ENCODE results near the gene GUCY2C. TPM values are rescaled to one million over a fixed set of nuclear protein-coding genes. Genes with fewer than 3 reads are reported as not detected.
"Not testable (repeated sequence)": the region's sequence is repeated elsewhere in the genome, so short reads cannot be mapped to it uniquely, and the experiment has no call there.

The GUCY2C gene
- total RNA-seq, 1 experiment from 2014 or later: 0.11 TPM

- in situ Hi-C loops (cut with HindIII; ENCODE audit: low pct_unique_long_range_greater_than_20kb, low sequenced_read_pairs): no loop called here
- DNase-seq (ENCODE audit: low read depth, low spot score): no peak
Measured at GRCh38 chr12:14693116-14693515, 3.3 kb downstream of the GUCY2C start.

DNA sequence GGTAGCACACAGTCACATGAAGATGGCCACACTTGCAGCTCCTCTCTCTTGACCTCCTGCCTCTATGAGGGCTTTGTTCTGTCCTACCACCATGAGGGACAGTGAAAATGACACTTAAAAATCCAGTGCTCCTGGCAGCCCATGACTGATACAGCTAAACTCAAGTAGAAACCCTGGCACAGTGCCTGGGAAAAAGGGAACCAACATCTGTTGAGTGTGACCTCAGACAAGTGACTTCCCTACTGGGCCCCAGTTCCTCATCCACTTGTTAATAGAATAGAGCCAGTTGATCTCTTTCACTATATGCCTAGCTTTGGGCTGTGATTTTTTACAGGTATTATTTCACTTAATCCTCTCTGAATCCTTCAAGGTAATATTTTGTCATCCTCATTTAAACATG, 4.8 kb downstream of the GUCY2C start:
- no peak for DNase-seq (ENCODE audit: low read depth, low spot score)

DNA sequence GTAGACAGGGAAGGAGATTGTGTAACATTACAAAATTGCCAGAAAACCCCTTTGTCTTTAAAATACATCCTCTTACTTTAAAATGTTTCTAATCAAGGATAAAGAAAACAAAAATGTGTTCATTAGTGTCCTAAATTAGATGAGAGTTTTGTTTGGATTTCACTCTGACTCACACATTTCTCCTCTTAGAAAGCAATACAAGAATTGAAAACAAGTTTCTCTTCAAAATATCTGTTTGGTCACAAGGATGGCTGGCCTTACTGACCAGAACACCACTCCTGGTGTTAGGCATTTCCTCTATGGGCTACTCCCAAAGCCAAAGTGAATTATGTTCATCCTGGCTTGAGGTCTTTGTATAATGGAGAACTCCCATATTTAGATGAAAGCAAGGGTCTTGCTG, 6.4 kb downstream of the GUCY2C start:
- in situ Hi-C loops (cut with HindIII; ENCODE audit: low pct_unique_long_range_greater_than_20kb, low sequenced_read_pairs): no loop called here
- DNase-seq (ENCODE audit: low read depth, low spot score): no peak

More for the DNA sequence above, 4.8 kb downstream of the GUCY2C start:
- in situ Hi-C loops (cut with HindIII; ENCODE audit: low pct_unique_long_range_greater_than_20kb, low sequenced_read_pairs): no loop called here

GRCh38 chr12:14689144-14689543, 7.3 kb downstream of the GUCY2C start:
- DNase-seq (ENCODE audit: low read depth, low spot score): no peak
- in situ Hi-C loops (cut with HindIII; ENCODE audit: low pct_unique_long_range_greater_than_20kb, low sequenced_read_pairs): no loop called here

DNA sequence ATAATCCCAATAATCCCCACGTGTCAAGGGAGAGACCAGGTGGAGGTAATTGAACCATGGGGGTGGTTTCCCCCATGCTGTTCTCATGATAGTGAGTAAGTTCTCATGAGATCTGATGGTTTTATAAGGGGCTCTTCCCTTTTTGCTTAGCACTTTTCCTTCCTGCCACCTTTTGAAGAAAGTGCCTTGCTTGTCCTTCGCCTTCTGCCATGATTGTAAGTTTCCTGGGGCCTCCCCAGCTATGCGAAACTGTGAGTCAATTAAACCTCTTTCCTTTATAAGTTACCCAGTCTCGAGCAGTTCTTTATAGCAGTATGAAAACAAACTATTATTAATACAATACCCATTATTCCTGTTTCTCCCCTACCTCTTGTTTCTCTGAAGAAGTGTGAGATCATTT, 14.2 kb downstream of the GUCY2C start:
- DNase-seq (ENCODE audit: low read depth, low spot score); in situ Hi-C loops (cut with HindIII; ENCODE audit: low pct_unique_long_range_greater_than_20kb, low sequenced_read_pairs): not testable (repeated sequence)

- in situ Hi-C loops (cut with HindIII; ENCODE audit: low pct_unique_long_range_greater_than_20kb, low sequenced_read_pairs): no loop called here
- no peak for DNase-seq (ENCODE audit: low read depth, low spot score)
Measured at GRCh38 chr12:14681625-14682024, 14.8 kb downstream of the GUCY2C start.

DNA sequence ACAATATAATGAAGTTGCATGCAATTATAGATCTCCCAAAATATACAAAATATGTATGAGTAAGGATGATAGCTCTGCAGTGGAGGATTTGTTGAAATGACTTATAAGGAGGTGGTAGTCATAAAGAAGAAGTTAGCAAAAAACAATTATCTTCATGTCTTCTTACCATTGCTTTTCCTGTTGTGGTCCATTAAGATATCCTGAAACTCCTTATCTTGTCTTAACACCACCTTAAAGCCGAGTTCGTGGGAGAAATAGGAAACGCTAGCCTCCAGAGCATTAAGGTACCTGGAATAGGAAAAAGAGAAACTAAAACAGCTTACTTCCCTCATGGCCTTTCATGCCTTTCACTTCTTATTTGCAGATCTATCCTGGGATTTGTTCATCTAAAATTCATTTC, 15.2 kb downstream of the GUCY2C start:
- in situ Hi-C loops (cut with HindIII; ENCODE audit: low pct_unique_long_range_greater_than_20kb, low sequenced_read_pairs): no loop called here
- no peak for DNase-seq (ENCODE audit: low read depth, low spot score)

DNA sequence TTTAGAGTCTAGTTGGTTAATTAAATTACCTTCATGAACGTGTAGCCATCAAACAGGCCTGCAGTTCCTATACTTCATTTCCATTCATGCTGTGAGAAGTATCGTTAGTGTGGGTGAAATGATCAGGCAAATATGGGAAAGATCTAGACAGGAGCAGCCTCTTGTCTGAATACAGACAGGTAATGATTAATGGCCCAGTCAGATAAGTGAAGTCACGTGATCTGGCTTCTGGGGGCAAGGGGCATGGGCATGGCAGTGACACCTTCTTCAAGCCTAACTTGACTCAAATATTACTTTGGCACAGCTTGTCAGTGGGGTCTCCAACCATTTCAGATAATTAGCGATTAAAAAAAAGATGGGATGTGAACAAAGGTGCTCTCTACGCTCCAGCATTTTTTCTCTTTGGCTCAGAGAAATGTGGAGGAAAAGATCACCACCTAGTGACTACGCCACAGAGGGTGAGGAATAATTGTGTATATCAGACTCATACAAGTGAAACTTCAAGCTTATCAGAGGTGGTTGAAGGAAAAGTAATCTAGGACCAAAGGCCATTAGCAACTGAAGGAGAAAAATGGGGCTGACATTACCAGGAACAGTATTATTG, 17.8 kb downstream of the GUCY2C start:
- no peak for DNase-seq (ENCODE audit: low read depth, low spot score)
- in situ Hi-C loops (cut with HindIII; ENCODE audit: low pct_unique_long_range_greater_than_20kb, low sequenced_read_pairs): no loop called here

- in situ Hi-C loops (cut with HindIII; ENCODE audit: low pct_unique_long_range_greater_than_20kb, low sequenced_read_pairs): no loop called here
Measured at GRCh38 chr12:14668591-14668990, 27.8 kb downstream of the GUCY2C start.

DNA sequence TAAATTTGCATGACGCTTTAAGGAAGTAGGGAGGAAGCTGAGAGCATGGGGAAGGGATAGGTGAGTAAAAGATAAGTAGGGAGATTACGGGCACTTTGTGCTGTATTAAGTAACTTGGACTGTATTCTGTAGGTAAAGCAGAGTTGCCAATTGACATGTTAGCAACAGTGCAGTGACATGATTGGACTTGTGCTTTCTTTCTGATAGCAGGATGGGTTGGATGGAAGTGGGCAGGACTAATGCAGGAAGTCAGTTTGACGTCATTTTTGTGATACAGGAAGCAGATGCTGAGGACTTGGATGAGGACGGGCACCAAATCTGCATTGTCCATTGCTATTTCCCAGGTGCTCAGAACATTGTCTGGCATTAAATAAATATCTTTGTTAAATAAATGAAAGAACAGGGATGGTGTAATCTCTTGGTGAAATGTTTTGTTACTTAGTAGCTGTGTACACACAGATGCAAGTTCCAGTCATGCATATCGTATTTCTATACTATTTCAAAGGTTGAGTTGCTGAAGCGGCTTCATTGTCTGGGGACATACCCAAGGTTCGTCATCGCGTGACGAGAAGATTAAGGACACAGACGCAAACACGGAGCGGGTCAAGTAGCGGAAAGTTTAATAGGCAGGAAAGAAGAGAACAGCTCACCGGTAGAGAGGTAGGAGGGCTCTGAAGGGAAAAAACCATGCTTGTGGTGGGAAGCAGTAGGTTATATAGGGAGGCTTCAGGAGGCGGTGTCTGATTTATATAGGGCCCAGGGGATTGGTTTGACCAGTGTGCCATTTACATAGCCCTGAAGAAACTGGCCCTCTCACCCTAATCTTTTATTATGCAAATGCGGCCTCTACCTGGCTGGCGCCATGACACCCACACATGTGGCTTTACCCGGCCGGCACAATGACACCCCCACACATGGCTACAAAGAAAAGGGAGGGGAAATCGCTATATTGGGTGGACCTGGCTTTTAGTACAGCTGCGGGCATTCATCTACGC, 30.7 kb downstream of the GUCY2C start:
- in situ Hi-C loops (cut with HindIII; ENCODE audit: low pct_unique_long_range_greater_than_20kb, low sequenced_read_pairs): no loop called here
- no peak for DNase-seq (ENCODE audit: low read depth, low spot score)

More at GRCh38 chr12:14668591-14668990, 27.8 kb downstream of the GUCY2C start:
- no peak for DNase-seq (ENCODE audit: low read depth, low spot score)

DNA sequence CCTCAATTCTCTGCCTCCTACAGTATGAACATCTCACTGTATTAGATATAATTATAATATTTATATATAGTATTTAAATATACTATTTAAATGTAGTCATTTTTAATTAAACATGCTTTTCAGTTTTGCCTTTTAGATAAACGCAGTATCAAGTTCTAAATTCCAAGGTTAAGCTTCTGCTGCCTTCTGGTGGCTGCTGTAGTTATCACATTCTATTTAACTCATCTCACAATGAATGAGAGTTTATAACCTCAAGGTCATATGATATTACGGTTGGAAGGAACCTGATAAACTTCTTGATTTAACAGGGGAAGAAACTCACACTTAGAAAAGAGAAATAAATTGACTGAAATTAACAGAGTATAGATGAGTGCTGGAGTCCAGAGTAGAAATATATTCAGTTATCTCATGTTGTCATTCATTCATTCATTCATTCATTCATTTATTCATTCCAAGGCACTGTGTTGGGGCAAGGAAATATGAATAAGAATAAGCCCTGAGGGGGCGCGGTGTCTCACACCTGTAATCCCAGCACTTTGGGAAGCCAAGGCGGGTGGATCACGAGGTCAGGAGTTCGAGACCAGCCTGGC, 31.9 kb downstream of the GUCY2C start:
- in situ Hi-C loops (cut with HindIII; ENCODE audit: low pct_unique_long_range_greater_than_20kb, low sequenced_read_pairs): no loop called here
- DNase-seq (ENCODE audit: low read depth, low spot score): peak; percentile 74

DNA sequence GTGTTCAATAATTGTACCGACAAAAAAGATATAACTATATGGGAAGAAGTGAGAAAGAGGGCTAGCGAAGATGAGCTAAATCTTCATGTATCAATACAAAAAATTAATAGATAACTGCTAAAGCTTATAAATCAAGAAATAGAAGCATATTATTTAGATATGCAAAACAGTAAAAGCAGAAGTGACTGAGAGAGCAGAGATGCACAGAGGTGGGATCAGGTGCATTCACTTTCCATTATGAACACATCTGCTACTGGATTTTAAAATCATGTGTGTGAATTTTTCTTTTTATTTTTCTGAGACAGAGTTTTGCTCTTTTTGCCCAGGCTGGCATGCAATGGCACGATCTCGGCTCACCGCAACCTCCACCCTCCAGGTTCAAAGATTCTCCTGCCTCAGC, 33.4 kb downstream of the GUCY2C start:
- in situ Hi-C loops (cut with HindIII; ENCODE audit: low pct_unique_long_range_greater_than_20kb, low sequenced_read_pairs): no loop called here
- no peak for DNase-seq (ENCODE audit: low read depth, low spot score)

GRCh38 chr12:14656846-14657245, 39.6 kb downstream of the GUCY2C start:
- in situ Hi-C loops (cut with HindIII; ENCODE audit: low pct_unique_long_range_greater_than_20kb, low sequenced_read_pairs): no loop called here
- DNase-seq (ENCODE audit: low read depth, low spot score): peak; percentile 49

DNA sequence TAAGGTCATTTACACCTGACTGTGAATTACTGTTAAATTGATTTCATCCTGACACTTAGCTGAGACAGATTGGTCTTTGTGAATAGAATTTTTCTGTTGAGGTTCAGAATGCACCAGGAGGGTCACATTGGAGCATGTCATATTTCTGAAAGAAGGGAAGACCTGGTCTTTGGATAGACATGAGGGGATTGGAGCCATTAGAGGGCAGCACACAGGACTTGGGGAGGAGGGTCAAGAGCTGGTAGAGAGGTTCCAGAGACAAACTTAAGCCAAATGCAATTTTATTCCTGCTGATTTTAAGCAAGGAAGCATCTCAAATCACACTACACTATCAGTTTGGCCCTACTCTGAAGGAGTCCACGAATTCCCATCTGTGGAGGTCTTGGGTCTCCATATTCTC, 41.1 kb downstream of the GUCY2C start:
- in situ Hi-C loops (cut with HindIII; ENCODE audit: low pct_unique_long_range_greater_than_20kb, low sequenced_read_pairs): no loop called here
- DNase-seq (ENCODE audit: low read depth, low spot score): no peak

GRCh38 chr12:14654842-14655241, 41.6 kb downstream of the GUCY2C start:
- in situ Hi-C loops (cut with HindIII; ENCODE audit: low pct_unique_long_range_greater_than_20kb, low sequenced_read_pairs): no loop called here

GRCh38 chr12:14654416-14654815, 42.0 kb downstream of the GUCY2C start:
- in situ Hi-C loops (cut with HindIII; ENCODE audit: low pct_unique_long_range_greater_than_20kb, low sequenced_read_pairs): no loop called here
- no peak for DNase-seq (ENCODE audit: low read depth, low spot score)

More at GRCh38 chr12:14654842-14655241, 41.6 kb downstream of the GUCY2C start:
- DNase-seq (ENCODE audit: low read depth, low spot score): no peak

DNA sequence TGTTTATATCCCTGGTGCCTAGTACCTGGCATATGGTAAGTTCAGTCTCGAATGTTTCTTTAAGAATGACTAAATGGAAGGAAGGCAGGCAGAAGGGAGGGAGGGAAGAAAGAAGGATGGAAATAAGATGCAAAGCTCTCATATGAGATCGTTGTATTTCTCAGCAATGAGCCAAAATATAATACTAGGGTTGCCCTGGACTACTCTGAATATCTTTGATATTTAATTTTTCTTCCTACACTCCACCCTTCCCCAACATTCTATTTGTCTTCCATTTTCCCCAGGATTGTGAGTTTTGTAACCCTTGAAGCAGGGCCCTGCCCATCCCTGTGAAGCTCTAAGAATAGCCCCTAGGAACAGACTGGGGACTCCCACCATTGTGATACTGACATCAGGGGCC, 43.9 kb downstream of the GUCY2C start:
- in situ Hi-C loops (cut with HindIII; ENCODE audit: low pct_unique_long_range_greater_than_20kb, low sequenced_read_pairs): no loop called here
- DNase-seq (ENCODE audit: low read depth, low spot score): no peak

GRCh38 chr12:14651371-14651770, 45.0 kb downstream of the GUCY2C start:
- no peak for DNase-seq (ENCODE audit: low read depth, low spot score)
- in situ Hi-C loops (cut with HindIII; ENCODE audit: low pct_unique_long_range_greater_than_20kb, low sequenced_read_pairs): no loop called here

Measured in SK-MEL-5 (cell line).